Heart right ventricle (tissue), 16 donors: ENCODE results near the gene PDLIM5. TPM values are rescaled to one million over a fixed set of nuclear protein-coding genes. Genes with fewer than 3 reads are reported as not detected.
A peak's percentile ranks its signal among the peaks of the same experiment; 100 is the strongest.

Experiments
- ATAC-seq, 8 donors: fragments of 200-7000 bp; cut with Tn5 transposase; one replicate each; pipeline ENCODE4 v1.9.1; 2020; ENCODE audit warnings: mild to moderate bottlenecking in 8 of 8, moderate library complexity in 8 of 8, moderate number of reproducible peaks in 1 of 8
- DNase-seq, 2 donors: peaks; one replicate each; pipeline ENCODE4 v3.0.0-alpha.2; 2020
- H3K27ac ChIP-seq, 10 donors: fragments of 200-600 bp; sonication (generic) in 2 of 10; one replicate each; pipeline versions ENCODE4 v1.5.0 to v1.8.0; 2020 to 2022; ENCODE audit warnings: mild to moderate bottlenecking in 3 of 10
- H3K27me3 ChIP-seq, 7 donors: fragments of 200-600 bp; one replicate each; pipeline ENCODE4 v1.8.0; 2021 to 2022; ENCODE audit warnings: mild to moderate bottlenecking in 2 of 7
- H3K36me3 ChIP-seq, 9 donors: fragments of 200-600 bp; sonication (generic) in 1 of 9; one replicate each; pipeline versions ENCODE4 v1.5.0 to v1.8.0; 2020 to 2022; ENCODE audit warnings: mild to moderate bottlenecking in 2 of 9
- H3K4me1 ChIP-seq, 9 donors: fragments of 200-600 bp; sonication (generic) in 1 of 9; one replicate each; pipeline versions ENCODE4 v1.5.0 to v1.8.0; 2020 to 2022; ENCODE audit warnings: mild to moderate bottlenecking in 4 of 9
- H3K4me3 ChIP-seq, 10 donors: fragments of 200-600 bp; sonication (generic) in 2 of 10; one replicate each; pipeline versions ENCODE4 v1.5.0 to v1.8.0; 2020 to 2022; ENCODE audit warnings: mild to moderate bottlenecking in 7 of 10, moderate library complexity in 2 of 10
- H3K9me3 ChIP-seq, 11 donors: fragments of 200-600 bp in 10 of 11; sonication (generic) in 2 of 11; one replicate each; pipeline versions ENCODE4 v1.5.0 to v1.8.0; 2013 to 2022; ENCODE audit warnings: mild to moderate bottlenecking in 2 of 11, control low read depth in 1 of 11, moderate library complexity in 1 of 11
- CTCF ChIP-seq, 9 donors: fragments of 200-600 bp; sonication (generic) in 2 of 9; IDR thresholded peaks; one replicate each; pipeline versions ENCODE4 v1.5.0 to v1.8.0; 2021 to 2022; ENCODE audit warnings: antibody characterized with exemption in 9 of 9, mild to moderate bottlenecking in 5 of 9, moderate library complexity in 1 of 9
- WGBS, 2 donors: extraction: QIAGEN DNeasy Blood & Tissue Kit; methylation state at CpG; one replicate each; pipeline ENCODE4 v1.1.7; 2013; ENCODE audit warnings: inconsistent platforms in 1 of 2; 5-methylcytosine and 5-hydroxymethylcytosine counted together
- intact Hi-C, 10 donors: fragments of 100-400 bp; cut with DNase I; formaldehyde crosslinking; loops; one replicate each; pipeline versions ENCODE4 v1.11.1 to v1.14.2; 2022
- polyA plus RNA-seq, 2 donors: library from polyadenylated mRNA; stranded (reverse); fragments of 200-250 nt; gene quantifications; one replicate each; pipeline ENCODE4 v1.2.3, GENCODE V29; 2013
- total RNA-seq, 10 donors: library from RNA; stranded (reverse); fragmentation: NEBNext Ultra II Directional in 3 of 10; extraction: Animal tissue kit (Norgen Biotek cat#: 25700) in 3 of 10; gene quantifications; one replicate each; pipeline versions ENCODE4 v1.2.1 to v1.2.4, GENCODE V29; 2021 to 2023
- donor health status: Arrhythmogenic right ventricular cardiomyopathy.
- donor health status: ischemic (EF 13 %, LVEDD 7.1; RV severe dilation, severe dysfunction).
- donor health status: healthy with polysubstance abuse.
- donor health status: DM: no; HTN: yes; CAD: no.
- donor health status: DM: no; HTN: no; CAD: no.
- donor health status: ischemic (EF 25% LVEDD 6.9; RV normal size, moderate dysfunction).
- donor health status: ischemic (EF 25% LVEDD 5.7; RV mildly dilated, moderate dysfunction).
- donor health status: healthy.
- donor health status: DM: yes; HTN: yes; CAD: no.
- donor health status: Ischemic cardiomyopathy.
- donor health status: ischemic (EF 35%, LVEDD 5.7; RV mildly dilated, moderate dysfunction).
- donor health status: nonischemic (EF 11% LVEDD 7.7; RV severe dilation, severe dysfunction).
- donor health status: DM: yes; HTN: yes; CAD: no.
- donor health status: PGD.
- donor health status: ischemic (EF 29% LVEDD 5.4; RV normal size, mild dysfunction).
- donor health status: nonischemic (EF 23%, LVEDD 6.1; RV moderate dilation, normal function).

Gene PDLIM5
- total and polyA plus RNA-seq, 12 donors, result 221 to 1,549 (median 1,269) TPM

DNA sequence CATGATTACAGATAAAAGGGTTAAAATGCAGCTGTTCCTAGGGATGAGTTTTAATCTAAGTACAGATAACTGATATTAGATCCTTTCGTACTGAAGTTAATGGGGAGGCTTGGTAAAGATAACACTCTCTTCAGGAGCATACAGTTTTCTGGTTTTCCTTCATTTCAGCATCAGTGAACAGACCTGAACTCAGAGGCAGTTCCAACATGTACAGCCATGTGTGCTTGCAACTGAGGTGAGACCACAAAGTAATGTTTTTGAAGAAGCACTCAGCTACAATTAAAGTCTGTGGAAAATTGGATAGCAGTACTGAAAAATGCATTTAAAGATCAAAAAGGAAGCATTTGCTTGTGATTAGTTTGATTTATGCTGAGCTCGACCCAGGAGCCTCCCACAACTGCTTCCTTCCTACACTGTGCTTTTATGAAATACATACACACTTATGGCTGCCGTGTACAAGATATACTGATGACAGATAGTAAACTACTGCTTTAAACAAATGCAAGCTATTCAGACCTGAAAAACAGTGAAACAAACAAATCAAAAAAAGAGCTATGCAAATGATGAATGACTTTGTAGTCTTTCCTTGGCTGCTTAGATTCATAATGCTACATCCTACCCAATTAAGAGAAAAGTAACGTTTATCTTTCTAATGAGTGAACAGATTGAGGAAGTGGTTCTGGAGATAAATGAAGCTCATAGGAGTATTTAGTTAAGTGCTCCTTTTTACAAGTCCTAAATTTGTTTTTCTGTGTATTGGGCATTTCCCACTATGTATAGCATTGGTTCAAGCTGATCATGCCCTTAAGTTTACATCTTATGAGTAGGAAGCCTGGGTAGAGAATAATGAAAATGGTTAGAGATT is 68.4 kb downstream of the PDLIM5 start:
- intact Hi-C loops, result loop anchor here in 1 of 10 donors (5.0 kb wide), 1 partner anchor 68 kb away; the partner anchor contains the start of gene PDLIM5
- Histone ChIP-seq H3K36me3 (peaks cover 0 to 25% (median 0%) of the 10 kb centered on the region in 9 donors), H3K27ac (peak overlapping the region in 6 of 10 donors; percentile 25 to 74 (median 56)), H3K4me1 (peaks cover 13 to 98% (median 86%) of the 10 kb centered on the region in 9 donors), H3K4me3 (no peak overlapping the region), H3K27me3 (no peaks in the 10 kb centered on the region), H3K9me3 (no peaks in the 10 kb centered on the region)
- ATAC-seq (peak in 1 of 8 donors; percentile 32), DNase-seq (no peak)
- no peak for TF ChIP-seq CTCF (IDR thresholded peaks at IDR 0.05)
- 23 to 26% methylated on average over 4 of the region's 4 CpGs for WGBS, 2 donors

- Histone ChIP-seq H3K36me3 (peaks cover 0 to 40% (median 0%) of the 10 kb centered on the region in 9 donors), H3K4me1 (peaks cover 19 to 99% (median 95%) of the 10 kb centered on the region in 9 donors), H3K4me3 (no peak overlapping the region), H3K27me3 (no peaks in the 10 kb centered on the region), H3K27ac (peak overlapping the region in 9 of 10 donors; percentile 7 to 74 (median 50)), H3K9me3 (no peaks in the 10 kb centered on the region)
- DNase-seq (no peak), ATAC-seq (peak in 2 of 8 donors; percentile 31 to 33)
- TF ChIP-seq CTCF (IDR thresholded peaks at IDR 0.05), result no peak
- intact Hi-C loops, result loop anchor here in 1 of 10 donors (5.0 kb wide), 1 partner anchor 71 kb away; the partner anchor contains the start of gene PDLIM5
Observed at GRCh38 chr4:94523033-94523580, 71.4 kb downstream of the PDLIM5 start.

DNA sequence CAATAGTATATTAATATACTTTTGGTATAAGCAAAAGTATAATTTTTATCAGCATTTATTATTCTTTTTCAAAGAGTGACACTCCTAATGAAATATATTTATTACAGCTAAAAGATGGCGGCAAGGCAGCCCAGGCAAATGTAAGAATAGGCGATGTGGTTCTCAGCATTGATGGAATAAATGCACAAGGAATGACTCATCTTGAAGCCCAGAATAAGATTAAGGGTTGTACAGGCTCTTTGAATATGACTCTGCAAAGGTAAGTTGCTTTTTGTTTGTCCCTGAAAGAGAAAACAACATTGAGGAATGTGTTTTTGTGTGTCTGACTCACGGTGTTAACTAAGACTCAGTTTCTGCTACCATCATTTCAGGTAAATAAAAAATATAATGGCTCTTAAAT is 71.9 kb downstream of the PDLIM5 start:
- no peaks in the 10 kb centered on the region for H3K27me3 ChIP-seq
- H3K4me1 ChIP-seq, result peaks cover 19 to 99% (median 93%) of the 10 kb centered on the region in 9 donors
- no peaks in the 10 kb centered on the region for H3K9me3 ChIP-seq
- intact Hi-C loops, result loop anchor here in 1 of 10 donors (5.0 kb wide), 1 partner anchor 71 kb away; the partner anchor contains the start of gene PDLIM5
- peaks cover 0 to 45% (median 0%) of the 10 kb centered on the region in 9 donors for H3K36me3 ChIP-seq
- peak overlapping the region in 8 of 10 donors; percentile 22 to 74 (median 49) for H3K27ac ChIP-seq
- H3K4me3 ChIP-seq, result no peak overlapping the region
- no peak for TF ChIP-seq CTCF (IDR thresholded peaks at IDR 0.05)
- WGBS, 2 donors, result 95% methylated on average over 3 of the region's 3 CpGs
- ATAC-seq (no peak), DNase-seq (no peak)

- H3K4me1 ChIP-seq, result peaks cover 24 to 99% (median 91%) of the 10 kb centered on the region in 9 donors
- ATAC-seq (peak in 3 of 8 donors; percentile 13 to 35 (median 17)), DNase-seq (no peak)
- peaks cover 0 to 43% (median 0%) of the 10 kb centered on the region in 9 donors for H3K36me3 ChIP-seq
- peak overlapping the region in 4 of 10 donors; percentile 3 to 16 (median 10) for H3K4me3 ChIP-seq
- no peak for TF ChIP-seq CTCF (IDR thresholded peaks at IDR 0.05)
- no peaks in the 10 kb centered on the region for H3K9me3 ChIP-seq
- peak overlapping the region in 8 of 10 donors; percentile 19 to 74 (median 65) for H3K27ac ChIP-seq
- intact Hi-C loops, result no loop called here
- WGBS, 2 donors, result 38 to 41% methylated on average over 3 of the region's 3 CpGs
- H3K27me3 ChIP-seq, result no peaks in the 10 kb centered on the region
Observed at GRCh38 chr4:94525993-94526728, 74.4 kb downstream of the PDLIM5 start.
